HepG2 (cell line): ENCODE measurements around the gene SPTSSA. TPM values are rescaled to one million over a fixed set of nuclear protein-coding genes. Genes with fewer than 3 reads are reported as not detected.

ENCODE experiments used
- GATAD2A ChIP-seq: IDR thresholded peaks from 2 replicates; pipeline ENCODE4 v1.6.1; 2016
- ZNF781 ChIP-seq: sonication (generic); formaldehyde crosslinking; IDR thresholded peaks from 2 replicates; pipeline ENCODE4 v1.5.1; 2020; ENCODE audit warnings: borderline replicate concordance, mild to moderate bottlenecking, missing genetic modification reagents; ENCODE audit errors: not compliant biosample characterization
- polyA plus RNA-seq, 8 experiments: library from polyadenylated mRNA; depleted of rRNA in 3 of 8; stranded (reverse) in 7 of 8; unstranded in 1 of 8; fragments of >200 nt; fragmentation: Illumina TruSeq in 4 of 8; extraction: Trizol in 4 of 8; gene quantifications; 2 replicates each; pipeline versions ENCODE4 v1.2.1 to v1.2.3, GENCODE V29; 2011 to 2016; ENCODE audit warnings: low read depth in 4 of 8, missing spikeins in 1 of 8, mixed read lengths in 1 of 8; ENCODE audit not compliant: insufficient read depth in 1 of 8
- total RNA-seq, 5 experiments: library from RNA; depleted of rRNA; stranded (reverse); fragments of >200 nt; fragmentation: Illumina TruSeq; extraction: Trizol; gene quantifications; 2 replicates each; pipeline ENCODE4 v1.2.3, GENCODE V29; 2016; ENCODE audit warnings: low read depth in 1 of 5
- TF ChIP-seq, protein P1 (sequence below): IDR thresholded peaks from 2 replicates; pipeline ENCODE4 v1.6.1; 2012; ENCODE audit warnings: low read length, improper control_type of control experiment
- TF ChIP-seq, protein P2 (sequence below): sonication (generic); formaldehyde crosslinking; IDR thresholded peaks from 2 replicates; pipeline ENCODE4 v1.4.0; 2020; ENCODE audit warnings: missing genetic modification reagents

The SPTSSA gene
- total and polyA plus RNA-seq, 2 of the 13 experiments (the other 11 are each of a cell fraction or from before 2014, with no cell fraction given) = 19.1 to 86.1 TPM

DNA sequence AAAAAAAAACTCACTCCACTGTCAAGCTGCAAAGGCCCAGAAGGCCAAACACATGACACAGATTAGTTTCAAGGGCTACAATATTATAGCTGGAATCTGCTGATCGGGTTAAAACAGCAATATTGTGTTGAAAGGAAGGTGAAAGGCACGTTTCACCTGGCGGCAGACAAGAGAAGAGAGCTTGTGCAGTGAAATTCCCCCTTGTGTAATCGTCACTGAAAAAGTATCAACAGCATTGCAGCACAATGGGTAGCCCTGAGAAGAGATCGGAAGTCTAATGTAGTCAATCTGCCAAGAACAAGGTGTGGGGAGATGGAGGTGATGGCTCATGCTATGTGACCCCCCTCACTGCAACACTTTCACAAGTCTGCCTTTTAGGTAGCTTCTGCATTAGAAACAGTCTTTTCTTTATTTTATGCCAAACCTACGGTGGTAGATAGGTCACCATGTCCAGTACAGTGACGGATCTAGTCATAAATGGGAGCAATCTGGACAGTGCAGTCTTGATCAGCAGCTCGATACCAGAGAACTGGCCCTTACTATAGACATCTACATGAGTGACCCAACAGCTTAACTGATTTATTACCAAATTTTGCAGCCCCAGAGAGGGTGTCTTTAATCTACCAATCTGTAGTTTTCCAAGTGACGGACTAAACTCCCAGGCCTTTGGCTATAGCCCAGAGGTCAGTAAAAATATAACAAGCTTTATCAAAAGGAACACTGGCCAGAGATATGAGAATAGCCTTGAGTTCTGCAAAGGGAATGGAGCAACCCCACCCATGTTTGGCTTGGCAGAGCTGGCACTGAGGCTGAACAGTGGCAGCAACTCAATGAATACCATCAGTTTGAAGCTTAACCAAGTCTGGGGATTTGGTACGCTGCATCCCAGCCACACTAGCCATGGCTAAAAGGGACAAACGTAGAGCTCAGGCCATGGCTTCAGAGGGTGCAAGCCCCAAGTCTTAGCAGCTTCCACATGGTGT lies 35.4 kb downstream of the SPTSSA start (continued):
- peak; percentile 35 for TF ChIP-seq ZNF781 (CRISPR knock-in tag)
- TF ChIP-seq, protein P1, sequence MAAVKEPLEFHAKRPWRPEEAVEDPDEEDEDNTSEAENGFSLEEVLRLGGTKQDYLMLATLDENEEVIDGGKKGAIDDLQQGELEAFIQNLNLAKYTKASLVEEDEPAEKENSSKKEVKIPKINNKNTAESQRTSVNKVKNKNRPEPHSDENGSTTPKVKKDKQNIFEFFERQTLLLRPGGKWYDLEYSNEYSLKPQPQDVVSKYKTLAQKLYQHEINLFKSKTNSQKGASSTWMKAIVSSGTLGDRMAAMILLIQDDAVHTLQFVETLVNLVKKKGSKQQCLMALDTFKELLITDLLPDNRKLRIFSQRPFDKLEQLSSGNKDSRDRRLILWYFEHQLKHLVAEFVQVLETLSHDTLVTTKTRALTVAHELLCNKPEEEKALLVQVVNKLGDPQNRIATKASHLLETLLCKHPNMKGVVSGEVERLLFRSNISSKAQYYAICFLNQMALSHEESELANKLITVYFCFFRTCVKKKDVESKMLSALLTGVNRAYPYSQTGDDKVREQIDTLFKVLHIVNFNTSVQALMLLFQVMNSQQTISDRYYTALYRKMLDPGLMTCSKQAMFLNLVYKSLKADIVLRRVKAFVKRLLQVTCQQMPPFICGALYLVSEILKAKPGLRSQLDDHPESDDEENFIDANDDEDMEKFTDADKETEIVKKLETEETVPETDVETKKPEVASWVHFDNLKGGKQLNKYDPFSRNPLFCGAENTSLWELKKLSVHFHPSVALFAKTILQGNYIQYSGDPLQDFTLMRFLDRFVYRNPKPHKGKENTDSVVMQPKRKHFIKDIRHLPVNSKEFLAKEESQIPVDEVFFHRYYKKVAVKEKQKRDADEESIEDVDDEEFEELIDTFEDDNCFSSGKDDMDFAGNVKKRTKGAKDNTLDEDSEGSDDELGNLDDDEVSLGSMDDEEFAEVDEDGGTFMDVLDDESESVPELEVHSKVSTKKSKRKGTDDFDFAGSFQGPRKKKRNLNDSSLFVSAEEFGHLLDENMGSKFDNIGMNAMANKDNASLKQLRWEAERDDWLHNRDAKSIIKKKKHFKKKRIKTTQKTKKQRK = no peak
- no peak for TF ChIP-seq GATAD2A
- TF ChIP-seq, protein P2, sequence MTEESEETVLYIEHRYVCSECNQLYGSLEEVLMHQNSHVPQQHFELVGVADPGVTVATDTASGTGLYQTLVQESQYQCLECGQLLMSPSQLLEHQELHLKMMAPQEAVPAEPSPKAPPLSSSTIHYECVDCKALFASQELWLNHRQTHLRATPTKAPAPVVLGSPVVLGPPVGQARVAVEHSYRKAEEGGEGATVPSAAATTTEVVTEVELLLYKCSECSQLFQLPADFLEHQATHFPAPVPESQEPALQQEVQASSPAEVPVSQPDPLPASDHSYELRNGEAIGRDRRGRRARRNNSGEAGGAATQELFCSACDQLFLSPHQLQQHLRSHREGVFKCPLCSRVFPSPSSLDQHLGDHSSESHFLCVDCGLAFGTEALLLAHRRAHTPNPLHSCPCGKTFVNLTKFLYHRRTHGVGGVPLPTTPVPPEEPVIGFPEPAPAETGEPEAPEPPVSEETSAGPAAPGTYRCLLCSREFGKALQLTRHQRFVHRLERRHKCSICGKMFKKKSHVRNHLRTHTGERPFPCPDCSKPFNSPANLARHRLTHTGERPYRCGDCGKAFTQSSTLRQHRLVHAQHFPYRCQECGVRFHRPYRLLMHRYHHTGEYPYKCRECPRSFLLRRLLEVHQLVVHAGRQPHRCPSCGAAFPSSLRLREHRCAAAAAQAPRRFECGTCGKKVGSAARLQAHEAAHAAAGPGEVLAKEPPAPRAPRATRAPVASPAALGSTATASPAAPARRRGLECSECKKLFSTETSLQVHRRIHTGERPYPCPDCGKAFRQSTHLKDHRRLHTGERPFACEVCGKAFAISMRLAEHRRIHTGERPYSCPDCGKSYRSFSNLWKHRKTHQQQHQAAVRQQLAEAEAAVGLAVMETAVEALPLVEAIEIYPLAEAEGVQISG (CRISPR knock-in tag) = 0 out of 2 replicates have a peak, but pooled peaks have one; percentile 7
